Liver (tissue), 9 donors: ENCODE results near the gene RGPD4. TPM values are rescaled to one million over a fixed set of nuclear protein-coding genes. Genes with fewer than 3 reads are reported as not detected.
"Not testable (repeated sequence)": the region's sequence is repeated elsewhere in the genome, so short reads cannot be mapped to it uniquely, and the experiment has no call there.

ENCODE experiments used
- DNase-seq: peaks from one replicate; pipeline ENCODE4 v3.0.0-alpha.2; 2017; ENCODE audit warnings: low spot score
- H3K27ac ChIP-seq, 2 donors: one replicate each; pipeline ENCODE4 v1.7.0; 2013; ENCODE audit warnings: inconsistent platforms in 2 of 2, low read length in 2 of 2, control low read depth in 1 of 2, low read depth in 1 of 2, mild to moderate bottlenecking in 1 of 2
- H3K27me3 ChIP-seq, 4 donors: one replicate each; pipeline versions ENCODE4 v1.6.1 to v1.7.0; 2013; ENCODE audit warnings: low read length in 3 of 4, inconsistent platforms in 1 of 4, mild to moderate bottlenecking in 1 of 4, moderate library complexity in 1 of 4; ENCODE audit not compliant: control insufficient read depth in 4 of 4, insufficient read depth in 4 of 4
- H3K36me3 ChIP-seq, 4 donors: one replicate each; pipeline versions ENCODE4 v1.6.1 to v1.7.0; 2013; ENCODE audit warnings: low read length in 3 of 4, mild to moderate bottlenecking in 3 of 4, low read depth in 1 of 4, moderate library complexity in 1 of 4; ENCODE audit not compliant: control insufficient read depth in 4 of 4, insufficient read depth in 3 of 4
- H3K4me1 ChIP-seq, 4 donors: one replicate each; pipeline versions ENCODE4 v1.6.1 to v1.7.0; 2013; ENCODE audit warnings: low read length in 3 of 4, mild to moderate bottlenecking in 3 of 4, moderate library complexity in 1 of 4; ENCODE audit not compliant: control insufficient read depth in 4 of 4, insufficient read depth in 4 of 4
- H3K4me3 ChIP-seq, 3 donors: one replicate each; pipeline versions ENCODE4 v1.6.1 to v1.7.0; 2013; ENCODE audit warnings: low read length in 3 of 3, control low read depth in 1 of 3, low read depth in 1 of 3, mild to moderate bottlenecking in 1 of 3
- H3K9ac ChIP-seq, 2 donors: one replicate each; pipeline ENCODE4 v1.7.0; 2013; ENCODE audit warnings: low read length in 2 of 2, mild to moderate bottlenecking in 2 of 2, moderate library complexity in 2 of 2, control low read depth in 1 of 2, low read depth in 1 of 2
- H3K9me3 ChIP-seq, 4 donors: one replicate each; pipeline versions ENCODE4 v1.6.1 to v1.7.0; 2013; ENCODE audit warnings: low read length in 3 of 4; ENCODE audit not compliant: control insufficient read depth in 4 of 4
- GABPA ChIP-seq, 2 donors: IDR thresholded peaks in 1 of 2; conservative IDR thresholded peaks in 1 of 2; 2 replicates each; pipeline ENCODE4 v1.6.1; 2016; ENCODE audit warnings: antibody characterized with exemption in 2 of 2, mild to moderate bottlenecking in 1 of 2, moderate library complexity in 1 of 2
- HNF4A ChIP-seq, 2 donors: conservative IDR thresholded peaks; 2 replicates each; pipeline ENCODE4 v1.6.1; 2016; ENCODE audit warnings: antibody characterized with exemption in 2 of 2, mild to moderate bottlenecking in 2 of 2
- JUND ChIP-seq, 2 donors: IDR thresholded peaks; 2 replicates each; pipeline ENCODE4 v1.6.1; 2016; ENCODE audit warnings: antibody characterized with exemption in 2 of 2
- REST ChIP-seq: IDR thresholded peaks from 2 replicates; pipeline ENCODE4 v1.6.1; 2016; ENCODE audit warnings: antibody characterized with exemption, mild to moderate bottlenecking
- SP1 ChIP-seq: IDR thresholded peaks from 2 replicates; pipeline ENCODE4 v1.6.1; 2018; ENCODE audit warnings: antibody characterized with exemption, mild to moderate bottlenecking
- YY1 ChIP-seq: IDR thresholded peaks from 2 replicates; pipeline ENCODE4 v1.6.1; 2016; ENCODE audit warnings: antibody characterized with exemption, mild to moderate bottlenecking
- WGBS: extraction: QIAGEN DNeasy Blood & Tissue Kit; methylation state at CpG from one replicate; pipeline ENCODE4 v1.1.7; 2013; 5-methylcytosine and 5-hydroxymethylcytosine counted together
- polyA plus RNA-seq, 2 donors: library from polyadenylated mRNA; stranded (reverse) in 1 of 2; unstranded in 1 of 2; fragments of 200-250 nt in 1 of 2; fragments of >200 nt in 1 of 2; fragmentation: Nextera tagmentation in 1 of 2; extraction: Ambion mirVana in 1 of 2; gene quantifications; one replicate each; pipeline versions ENCODE4 v1.2.1 to v1.2.3, GENCODE V29; 2013 to 2015
- total RNA-seq, 2 donors: library from RNA; depleted of rRNA; stranded (reverse); fragments of >200 nt; gene quantifications; one replicate each; pipeline ENCODE4 v1.2.3, GENCODE V29; 2014
- donor health status: healthy.
- donor health status: healthy.
- donor health status: healthy.
- donor health status: healthy.
- donor health status: healthy.

The RGPD4 gene
- total and polyA plus RNA-seq, 4 donors = not detected

- not testable (repeated sequence) for H3K27ac ChIP-seq, H3K9me3 ChIP-seq, H3K36me3 ChIP-seq, DNase-seq, H3K9ac ChIP-seq, H3K4me1 ChIP-seq, H3K4me3 ChIP-seq, H3K27me3 ChIP-seq
- WGBS = 35% methylated on average over 11 of the region's 11 CpGs
Measured at GRCh38 chr2:107833618-107834017, 6.9 kb downstream of the RGPD4 start.

- not testable (repeated sequence) for H3K27me3 ChIP-seq, H3K27ac ChIP-seq, H3K4me3 ChIP-seq, H3K4me1 ChIP-seq, DNase-seq, H3K9ac ChIP-seq, H3K36me3 ChIP-seq, H3K9me3 ChIP-seq
- no CpG with 5 or more reads among the region's 2 CpGs for WGBS
Measured at GRCh38 chr2:107916121-107916520, 89.4 kb downstream of the RGPD4 start.

GRCh38 chr2:107916696-107917370 is 90.1 kb downstream of the RGPD4 start:
- H3K36me3 ChIP-seq = not testable (repeated sequence)
- WGBS = 77% methylated on average over 1 of the region's 1 CpG

GRCh38 chr2:107927034-107927534 is 100.4 kb downstream of the RGPD4 start:
- WGBS = 42% methylated on average over 3 of the region's 3 CpGs
- no peaks in the 10 kb centered on the region for H3K4me1 ChIP-seq
- TF ChIP-seq YY1 = no peak
- H3K27ac ChIP-seq = no peak overlapping the region
- no peak for DNase-seq
- no peaks in the 10 kb centered on the region for H3K9me3 ChIP-seq
- no peaks in the 10 kb centered on the region for H3K36me3 ChIP-seq
- H3K4me3 ChIP-seq = no peak overlapping the region
- peaks cover 0 to 9% (median 0%) of the 10 kb centered on the region in 4 donors for H3K27me3 ChIP-seq
- no peak overlapping the region for H3K9ac ChIP-seq

More at GRCh38 chr2:107916696-107917370, 90.1 kb downstream of the RGPD4 start:
- not testable (repeated sequence) for DNase-seq, H3K9me3 ChIP-seq, H3K9ac ChIP-seq, H3K4me1 ChIP-seq, H3K27me3 ChIP-seq, H3K27ac ChIP-seq, H3K4me3 ChIP-seq

GRCh38 chr2:107931412-107931811 is 104.7 kb downstream of the RGPD4 start:
- Histone ChIP-seq H3K27ac (no peak overlapping the region), H3K4me1 (no peaks in the 10 kb centered on the region), H3K9ac (no peak overlapping the region), H3K36me3 (no peaks in the 10 kb centered on the region), H3K4me3 (no peak overlapping the region), H3K9me3 (no peaks in the 10 kb centered on the region), H3K27me3 (peaks cover 0 to 16% (median 0%) of the 10 kb centered on the region in 4 donors)
- no peak for DNase-seq
- TF ChIP-seq JUND (IDR thresholded peaks at IDR 0.05) (no peak), HNF4A (conservative IDR thresholded peaks at IDR 0.05) (no peak), REST (no peak), GABPA (IDR thresholded peaks at IDR 0.05 in 1 of 2, conservative IDR thresholded peaks at IDR 0.05 in 1 of 2) (no peak), SP1 (no peak)
- WGBS = 88% methylated on average over 3 of the region's 3 CpGs
